ENCODE measurements around the gene CSNK2B.

GRCh38 chr6:31705931-31706330, 40.1 kb downstream of the CSNK2B start:
- TF ChIP-seq CTCF (IDR thresholded peaks at IDR 0.05; ENCODE audit: low read length) (no peak), EZH2 (IDR thresholded peaks at IDR 0.05; ENCODE audit: borderline replicate concordance, low read length) (no peak)
